Smooth muscle cell (in vitro differentiated cells): Measurements from ENCODE around the gene FAM229A. TPM values are rescaled to one million over a fixed set of nuclear protein-coding genes. Genes with fewer than 3 reads are reported as not detected.
A peak's percentile ranks its signal among the peaks of the same experiment; 100 is the strongest.

ENCODE experiments used
- DNase-seq: peaks from one replicate; lab custom pipeline; 2025; ENCODE audit not compliant: unreplicated experiment; lab: John Stamatoyannopoulos, UW
- H2AFZ ChIP-seq: fragments of 200-600 bp; sonication (generic); 2 replicates; pipeline ENCODE4 v1.6.0; 2016; ENCODE audit warnings: antibody characterized with exemption, low read depth, mild to moderate bottlenecking
- H3F3A ChIP-seq: fragments of 200-600 bp; sonication (generic); 2 replicates; pipeline ENCODE4 v1.6.0; 2017; ENCODE audit warnings: antibody characterized with exemption, low read depth
- H3K27ac ChIP-seq: fragments of 200-600 bp; sonication (generic); 2 replicates; pipeline ENCODE4 v1.5.1; 2016; ENCODE audit warnings: low read depth, mild to moderate bottlenecking
- H3K27me3 ChIP-seq: fragments of 200-600 bp; sonication (generic); 2 replicates; pipeline ENCODE4 v1.6.1; 2016; ENCODE audit warnings: low read depth, mild to moderate bottlenecking
- H3K36me3 ChIP-seq: fragments of 200-600 bp; sonication (generic); 2 replicates; pipeline ENCODE4 v1.5.1; 2016; ENCODE audit warnings: low read depth
- H3K4me1 ChIP-seq: fragments of 200-600 bp; sonication (generic); 2 replicates; pipeline ENCODE4 v1.5.1; 2016; ENCODE audit warnings: low read depth
- H3K4me2 ChIP-seq: fragments of 200-600 bp; sonication (generic); 2 replicates; pipeline ENCODE4 v1.6.0; 2016; ENCODE audit warnings: mild to moderate bottlenecking
- H3K4me3 ChIP-seq: fragments of 200-600 bp; sonication (generic); 2 replicates; pipeline ENCODE4 v1.5.1; 2016; ENCODE audit warnings: mild to moderate bottlenecking
- H3K79me2 ChIP-seq: fragments of 200-600 bp; sonication (generic); 2 replicates; pipeline ENCODE4 v1.6.0; 2016; ENCODE audit warnings: low read depth, mild to moderate bottlenecking
- H3K9ac ChIP-seq: fragments of 200-600 bp; sonication (generic); 2 replicates; pipeline ENCODE4 v1.6.0; 2016; ENCODE audit warnings: low read depth
- H3K9me3 ChIP-seq: fragments of 200-600 bp; sonication (generic); replicated peaks from 2 replicates; pipeline ENCODE4 v1.5.1; 2016; ENCODE audit warnings: low read depth
- H4K20me1 ChIP-seq: fragments of 200-600 bp; sonication (generic); 2 replicates; pipeline ENCODE4 v1.6.0; 2016; ENCODE audit warnings: low read depth
- CTCF ChIP-seq: fragments of 200-600 bp; sonication (generic); IDR thresholded peaks from 2 replicates; pipeline ENCODE4 v1.5.1; 2017; ENCODE audit warnings: borderline replicate concordance, mild to moderate bottlenecking, antibody characterized with exemption; ENCODE audit not compliant: insufficient read depth, poor library complexity, severe bottlenecking
- WGBS: methylation state at CpG from one replicate; pipeline ENCODE4 v1.1.7; 2016; ENCODE audit warnings: low lambda C conversion rate; 5-methylcytosine and 5-hydroxymethylcytosine counted together
- polyA plus RNA-seq: library from polyadenylated mRNA; unstranded; fragments of >200 nt; fragmentation: Nextera tagmentation; extraction: Ambion mirVana; gene quantifications from 2 replicates; pipeline ENCODE4 v1.2.1, GENCODE V29; 2016
- total RNA-seq: library from RNA; depleted of rRNA; stranded (reverse); fragments of >200 nt; gene quantifications from 2 replicates; pipeline ENCODE4 v1.2.3, GENCODE V29; 2014

FAM229A gene
- total and polyA plus RNA-seq, 2 experiments from 2014 or later = 1.6 to 11.1 TPM

DNA sequence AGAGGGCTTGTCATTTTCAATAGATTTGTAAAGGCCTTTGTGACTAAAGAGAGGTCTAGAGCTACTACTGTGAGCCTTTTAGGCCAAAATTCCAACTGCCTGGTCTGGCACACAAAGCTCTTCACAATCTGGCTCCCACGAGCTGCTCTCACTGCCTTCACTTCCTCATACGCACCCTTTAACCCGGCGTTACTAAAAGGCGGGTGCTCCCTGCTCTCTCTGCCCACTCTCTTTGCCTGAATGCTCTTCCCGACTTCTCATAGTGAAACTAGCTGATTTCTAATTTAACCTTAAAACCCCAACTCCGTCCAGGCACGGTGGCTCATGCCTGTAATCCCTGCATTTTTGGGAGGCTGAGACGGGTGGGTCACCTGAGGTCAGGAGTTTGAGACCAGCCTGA, 17.8 kb upstream of the FAM229A start:
- DNase-seq = no peak
- no peak overlapping the region for H2AFZ ChIP-seq
- H3K79me2 ChIP-seq = no peaks in the 10 kb centered on the region
- H3K27me3 ChIP-seq = no peaks in the 10 kb centered on the region
- no peak overlapping the region for H3K4me2 ChIP-seq
- H3K4me1 ChIP-seq = no peaks in the 10 kb centered on the region
- no peaks in the 10 kb centered on the region for H3K9me3 ChIP-seq
- H3K4me3 ChIP-seq = no peak overlapping the region
- H4K20me1 ChIP-seq = peaks cover 8% of the 10 kb centered on the region
- 95% methylated on average over 9 of the region's 9 CpGs for WGBS
- H3K36me3 ChIP-seq = peaks cover 3% of the 10 kb centered on the region
- TF ChIP-seq CTCF = no peak
- no peaks in the 10 kb centered on the region for H3F3A ChIP-seq
- H3K27ac ChIP-seq = no peak overlapping the region
- no peak overlapping the region for H3K9ac ChIP-seq

DNA sequence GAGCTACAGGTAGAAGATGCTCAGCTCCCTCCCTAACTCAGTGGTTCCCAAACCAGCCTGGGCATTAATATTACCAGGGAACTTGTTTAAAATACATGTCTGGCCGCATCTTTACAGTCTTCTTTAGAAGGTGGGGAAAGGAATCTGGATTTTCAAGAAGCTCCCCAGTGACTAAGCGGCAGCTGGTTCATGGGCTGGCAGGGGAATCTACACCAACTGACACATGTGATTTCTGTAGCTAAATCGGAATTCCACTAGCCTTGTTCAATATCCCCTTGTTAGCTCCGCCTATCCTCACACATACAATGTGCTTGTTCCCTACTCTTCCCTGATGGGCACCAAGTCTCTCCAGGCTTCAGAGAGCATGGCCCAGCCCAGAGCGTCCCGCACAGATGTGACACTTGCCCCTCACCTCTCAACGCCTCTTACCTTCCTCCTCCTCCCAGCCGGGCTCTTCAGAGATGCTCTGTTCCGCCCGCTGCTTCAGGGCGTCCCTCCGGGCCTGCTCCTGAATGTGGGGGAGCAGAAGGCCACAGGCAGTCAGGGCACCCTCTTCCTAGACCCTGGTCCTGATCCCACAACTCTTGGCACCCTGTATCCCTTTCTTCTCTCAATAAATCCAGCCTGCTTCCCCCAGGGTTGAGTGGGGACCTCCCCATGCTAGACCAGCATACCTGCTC, 15.4 kb upstream of the FAM229A start:
- 89% methylated on average over 12 of the region's 12 CpGs for WGBS
- H3K36me3 ChIP-seq = peaks cover 3% of the 10 kb centered on the region

GRCh38 chr1:32376199-32376598, 13.9 kb upstream of the FAM229A start:
- Histone ChIP-seq H3F3A (no peaks in the 10 kb centered on the region), H3K79me2 (no peaks in the 10 kb centered on the region), H3K27me3 (no peaks in the 10 kb centered on the region), H3K27ac (no peak overlapping the region), H2AFZ (no peak overlapping the region), H3K4me1 (no peaks in the 10 kb centered on the region), H3K9me3 (no peaks in the 10 kb centered on the region), H3K4me3 (no peak overlapping the region), H3K4me2 (no peak overlapping the region), H3K36me3 (no peaks in the 10 kb centered on the region), H4K20me1 (no peaks in the 10 kb centered on the region), H3K9ac (no peak overlapping the region)
- no peak for TF ChIP-seq CTCF
- DNase-seq = no peak
- WGBS = 97% methylated on average over 11 of the region's 11 CpGs

More for the DNA sequence above, 15.4 kb upstream of the FAM229A start:
- TF ChIP-seq CTCF = no peak
- Histone ChIP-seq H3K9me3 (no peaks in the 10 kb centered on the region), H3K27ac (peak overlapping the region; percentile 38), H2AFZ (no peak overlapping the region), H3K79me2 (no peaks in the 10 kb centered on the region), H4K20me1 (no peaks in the 10 kb centered on the region), H3K27me3 (no peaks in the 10 kb centered on the region), H3F3A (no peaks in the 10 kb centered on the region), H3K4me1 (no peaks in the 10 kb centered on the region), H3K4me3 (no peak overlapping the region), H3K4me2 (no peak overlapping the region), H3K9ac (no peak overlapping the region)
- DNase-seq = no peak

DNA sequence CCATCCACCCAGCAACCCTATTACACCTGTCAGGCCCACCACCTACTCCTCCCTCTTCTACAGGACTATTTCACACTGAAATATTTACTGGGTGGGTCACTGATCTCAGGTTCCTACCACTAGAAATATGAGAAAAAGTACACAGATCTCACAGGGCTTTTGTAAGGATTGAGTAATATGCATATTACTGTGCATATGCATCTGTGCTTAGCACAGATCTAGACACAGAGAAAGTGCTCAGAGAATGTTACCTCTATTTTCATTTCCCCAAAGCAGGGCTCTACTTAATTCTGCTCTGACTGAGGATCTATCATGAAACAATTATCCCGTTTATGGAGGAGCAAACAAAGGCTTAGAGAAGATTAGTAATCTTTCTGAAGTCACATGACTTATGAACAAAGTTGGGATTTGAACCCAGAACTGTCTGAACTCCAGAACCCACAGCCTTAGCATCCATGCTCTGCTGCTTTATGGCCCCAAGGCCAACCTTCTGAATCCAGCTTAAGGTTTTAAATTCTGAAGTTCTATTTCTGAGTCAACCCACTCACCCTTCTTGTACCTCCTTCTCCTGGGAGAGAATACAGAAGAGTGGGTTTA, 11.8 kb upstream of the FAM229A start:
- H3K27me3 ChIP-seq = no peaks in the 10 kb centered on the region
- no peak overlapping the region for H3K4me2 ChIP-seq
- 90% methylated on average over 1 of the region's 1 CpG for WGBS
- H3K9me3 ChIP-seq = no peaks in the 10 kb centered on the region
- H3K27ac ChIP-seq = no peak overlapping the region
- DNase-seq = no peak
- no peaks in the 10 kb centered on the region for H4K20me1 ChIP-seq
- no peaks in the 10 kb centered on the region for H3K79me2 ChIP-seq
- no peak for TF ChIP-seq CTCF
- no peaks in the 10 kb centered on the region for H3F3A ChIP-seq
- no peak overlapping the region for H3K9ac ChIP-seq
- no peaks in the 10 kb centered on the region for H3K4me1 ChIP-seq
- no peaks in the 10 kb centered on the region for H3K36me3 ChIP-seq
- no peak overlapping the region for H2AFZ ChIP-seq
- no peak overlapping the region for H3K4me3 ChIP-seq
